Astrocyte (in vitro differentiated cells and primary cell): Measurements from ENCODE around the gene TMEM175. TPM values are rescaled to one million over a fixed set of nuclear protein-coding genes. Genes with fewer than 3 reads are reported as not detected.

Experiments used
- DNase-seq: peaks from one replicate; pipeline ENCODE4 v3.0.0-alpha.2; 2010; ENCODE audit warnings: low read depth
- FAIRE-seq: peaks from 2 replicates; lab custom pipeline; 2011; peaks lifted over from hg19 to GRCh38; lab: Jason Lieb, UNC
- H2AFZ ChIP-seq: 2 replicates; pipeline ENCODE4 v1.6.0; 2012; ENCODE audit warnings: low read depth, low read length, inconsistent platforms
- H3K27ac ChIP-seq: 2 replicates; pipeline ENCODE4 v1.5.1; 2011; ENCODE audit warnings: low read depth, low read length, inconsistent platforms
- H3K27me3 ChIP-seq: 2 replicates; pipeline ENCODE4 v1.6.0; 2011; ENCODE audit warnings: low read length, inconsistent platforms; ENCODE audit not compliant: insufficient read depth
- H3K36me3 ChIP-seq: 2 replicates; pipeline ENCODE4 v1.5.1; 2011; ENCODE audit warnings: low read length, inconsistent platforms; ENCODE audit not compliant: insufficient read depth
- H3K4me1 ChIP-seq: 2 replicates; pipeline ENCODE4 v1.5.1; 2011; ENCODE audit warnings: low read length, inconsistent platforms; ENCODE audit not compliant: insufficient read depth
- H3K4me2 ChIP-seq: 2 replicates; pipeline ENCODE4 v1.6.0; 2012; ENCODE audit warnings: low read length, inconsistent platforms
- H3K4me3 ChIP-seq: 2 replicates; pipeline ENCODE4 v1.5.1; 2011; ENCODE audit warnings: low read depth, mild to moderate bottlenecking, low read length, inconsistent platforms; ENCODE audit not compliant: insufficient read depth
- H3K79me2 ChIP-seq: 2 replicates; pipeline ENCODE4 v1.6.0; 2012; ENCODE audit warnings: mild to moderate bottlenecking, low read length, inconsistent platforms; ENCODE audit not compliant: insufficient read depth
- H3K9ac ChIP-seq: 2 replicates; pipeline ENCODE4 v1.6.0; 2012; ENCODE audit warnings: mild to moderate bottlenecking, low read length, inconsistent platforms
- H3K9me3 ChIP-seq: 2 replicates; pipeline ENCODE4 v1.5.1; 2012; ENCODE audit warnings: low read depth, mild to moderate bottlenecking, low read length, inconsistent platforms; ENCODE audit not compliant: insufficient read depth
- H4K20me1 ChIP-seq: 2 replicates; pipeline ENCODE4 v1.6.0; 2012; ENCODE audit warnings: low read length, inconsistent platforms; ENCODE audit not compliant: insufficient read depth
- H3K27ac Mint-ChIP-seq: one replicate; pipeline ENCODE4 v1.8.0; 2021; ENCODE audit warnings: mild to moderate bottlenecking, mixed read lengths; ENCODE audit not compliant: unreplicated experiment
- H3K27me3 Mint-ChIP-seq: one replicate; pipeline ENCODE4 v1.8.0; 2021; ENCODE audit warnings: low read depth, mixed read lengths; ENCODE audit not compliant: unreplicated experiment
- H3K36me3 Mint-ChIP-seq: one replicate; pipeline ENCODE4 v1.8.0; 2021; ENCODE audit warnings: low read depth, mixed read lengths; ENCODE audit not compliant: unreplicated experiment
- H3K4me1 Mint-ChIP-seq: one replicate; pipeline ENCODE4 v1.8.0; 2021; ENCODE audit warnings: low read depth, mixed read lengths; ENCODE audit not compliant: unreplicated experiment
- H3K4me3 Mint-ChIP-seq: one replicate; pipeline ENCODE4 v1.8.0; 2021; ENCODE audit warnings: mild to moderate bottlenecking, moderate library complexity, mixed read lengths; ENCODE audit not compliant: unreplicated experiment
- H3K9me3 Mint-ChIP-seq: one replicate; pipeline ENCODE4 v1.8.0; 2021; ENCODE audit warnings: mild to moderate bottlenecking, mixed read lengths; ENCODE audit not compliant: unreplicated experiment
- CTCF ChIP-seq: IDR thresholded peaks from 2 replicates; pipeline ENCODE4 v1.5.1; 2011; ENCODE audit warnings: low read depth, mild to moderate bottlenecking, inconsistent platforms, low read length, moderate library complexity; ENCODE audit not compliant: insufficient read depth
- EZH2 ChIP-seq: IDR thresholded peaks from 2 replicates; pipeline ENCODE4 v1.6.1; 2012; ENCODE audit warnings: mild to moderate bottlenecking, low read length, inconsistent platforms; ENCODE audit not compliant: insufficient read depth
- total RNA-seq: library from RNA; stranded (reverse); gene quantifications from 2 replicates; pipeline ENCODE4 v1.2.1, GENCODE V29; 2021

Gene TMEM175
- total RNA-seq, 1 donor from 2014 or later: 22.1 TPM

DNA sequence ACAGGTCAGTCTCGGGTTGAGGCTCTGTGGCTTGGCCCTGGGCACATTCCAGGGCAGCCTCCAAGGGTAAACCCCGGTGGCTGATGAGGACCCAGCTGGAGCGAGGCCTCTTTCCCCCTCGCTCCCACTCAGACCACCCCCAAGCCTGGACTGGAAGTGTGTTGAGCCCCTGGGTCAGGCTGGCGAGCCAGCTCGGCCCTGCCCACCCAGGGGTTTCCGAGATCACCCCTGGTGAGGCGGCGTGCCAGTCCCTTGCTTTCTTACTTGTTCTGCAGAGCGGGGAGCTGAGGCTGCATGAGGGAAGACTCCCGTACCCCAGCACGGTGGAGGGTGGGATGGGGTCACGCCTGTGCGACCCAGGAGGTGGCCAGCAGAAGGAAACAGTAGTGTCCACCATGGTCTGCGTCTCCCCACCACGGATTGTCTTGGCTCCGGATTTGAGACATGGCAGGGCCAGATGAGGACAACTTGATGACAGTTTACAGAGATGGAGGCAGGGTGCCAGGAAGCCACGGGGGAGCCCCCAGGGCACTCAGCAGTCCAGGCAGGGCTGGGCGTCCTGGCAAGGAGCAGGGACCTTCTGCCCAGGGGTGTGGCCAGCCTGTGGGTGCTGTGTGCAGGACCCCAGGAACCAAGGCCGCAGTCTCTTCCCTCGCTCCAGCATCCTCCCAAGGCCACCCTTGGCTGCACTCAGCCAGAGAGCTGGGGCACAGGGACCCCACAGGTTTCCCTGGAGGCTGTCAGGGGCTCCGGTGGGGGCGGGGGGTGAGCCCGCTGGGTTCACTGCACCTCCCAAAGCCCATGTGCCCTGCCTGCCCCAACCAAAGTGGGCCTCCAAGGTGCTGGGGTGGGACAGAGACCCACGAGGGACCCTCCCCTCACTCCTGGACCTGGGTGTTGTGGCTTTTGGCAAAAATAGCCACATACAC is 72.6 kb downstream of the TMEM175 start:
- Histone ChIP-seq H2AFZ (no peak overlapping the region), H3K4me1 (peaks cover 4% of the 10 kb centered on the region), H3K9ac (no peak overlapping the region), H3K27ac (no peak overlapping the region), H3K4me2 (no peak overlapping the region), H4K20me1 (no peaks in the 10 kb centered on the region), H3K4me3 (no peak overlapping the region), H3K9me3 (no peaks in the 10 kb centered on the region), H3K27me3 (peaks cover 33% of the 10 kb centered on the region), H3K79me2 (no peaks in the 10 kb centered on the region), H3K36me3 (no peaks in the 10 kb centered on the region)
- FAIRE-seq (no peak), DNase-seq (no peak)
- H3K9me3 Mint-ChIP-seq: peaks cover 8% of the 10 kb centered on the region
- H3K36me3 Mint-ChIP-seq: peaks cover 4% of the 10 kb centered on the region
- peaks cover 2% of the 10 kb centered on the region for H3K4me1 Mint-ChIP-seq
- TF ChIP-seq CTCF (no peak), EZH2 (no peak)
- H3K27me3 Mint-ChIP-seq: peaks cover 45% of the 10 kb centered on the region
- H3K4me3 Mint-ChIP-seq: no peak overlapping the region
- H3K27ac Mint-ChIP-seq: no peak overlapping the region

DNA sequence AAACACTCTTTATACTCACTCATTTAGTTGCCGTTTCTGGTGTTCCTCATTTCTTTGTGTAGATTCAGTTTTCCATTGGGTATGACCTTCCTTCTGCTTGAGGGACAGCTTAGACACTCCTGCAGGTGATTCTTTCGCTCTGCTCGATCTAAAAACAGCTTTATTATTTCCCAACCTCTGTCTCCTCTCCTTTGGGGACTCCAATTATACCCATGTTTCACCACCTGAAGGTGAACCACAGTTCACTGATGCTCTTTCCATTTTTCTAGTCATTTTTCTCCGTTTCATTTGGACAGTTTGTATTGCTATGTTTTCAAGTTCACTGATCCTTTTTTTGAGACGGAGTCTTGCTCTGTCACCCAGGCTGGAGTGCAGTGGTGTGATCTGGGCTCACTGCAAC is 74.6 kb downstream of the TMEM175 start:
- TF ChIP-seq CTCF (no peak), EZH2 (no peak)
- no peak overlapping the region for H3K4me3 ChIP-seq
- H3K9me3 ChIP-seq: no peaks in the 10 kb centered on the region
- no peaks in the 10 kb centered on the region for H4K20me1 ChIP-seq
- no peaks in the 10 kb centered on the region for H3K79me2 ChIP-seq
- no peak overlapping the region for H3K9ac ChIP-seq
- FAIRE-seq (no peak), DNase-seq (no peak)
- H3K4me1 ChIP-seq: peaks cover 15% of the 10 kb centered on the region
- Mint-ChIP-seq H3K4me3 (no peak overlapping the region), H3K36me3 (peaks cover 4% of the 10 kb centered on the region), H3K27me3 (peaks cover 38% of the 10 kb centered on the region), H3K9me3 (peaks cover 8% of the 10 kb centered on the region), H3K27ac (no peak overlapping the region), H3K4me1 (peaks cover 2% of the 10 kb centered on the region)
- peaks cover 25% of the 10 kb centered on the region for H3K27me3 ChIP-seq
- no peak overlapping the region for H3K27ac ChIP-seq
- H2AFZ ChIP-seq: no peak overlapping the region
- H3K4me2 ChIP-seq: no peak overlapping the region
- no peaks in the 10 kb centered on the region for H3K36me3 ChIP-seq

Other genes with a start within 250 kb of the TMEM175 start
- gene SLC49A3, start 243.3 kb upstream of the TMEM175 start, total RNA-seq: 6.2 and 9.2 TPM in 2 replicates
- gene PCGF3, start 226.6 kb upstream of the TMEM175 start, total RNA-seq: 61.1 and 65.7 TPM in 2 replicates
- gene CPLX1, start 106.3 kb upstream of the TMEM175 start, total RNA-seq: 0.41 and 1.9 TPM in 2 replicates
- 86.9 and 89.9 TPM in 2 replicates for gene GAK, start 144 bp upstream of the TMEM175 start, total RNA-seq
- gene DGKQ, start 41.1 kb downstream of the TMEM175 start, total RNA-seq: 19.0 and 20.2 TPM in 2 replicates
- gene IDUA, start 54.6 kb downstream of the TMEM175 start, total RNA-seq: 20.5 and 27.0 TPM in 2 replicates
- gene SLC26A1, start 60.9 kb downstream of the TMEM175 start, total RNA-seq: 0.34 and 0.38 TPM in 2 replicates
- gene FGFRL1, start 79.2 kb downstream of the TMEM175 start, total RNA-seq: 64.2 and 64.9 TPM in 2 replicates
- gene RNF212, start 181.1 kb downstream of the TMEM175 start, total RNA-seq: 2.0 and 2.2 TPM in 2 replicates
- gene SPON2, start 240.1 kb downstream of the TMEM175 start, total RNA-seq: 47.8 and 55.5 TPM in 2 replicates